ENCODE measurements around the gene EPRS1.
A peak's percentile ranks its signal among the peaks of the same experiment; 100 is the strongest.
"Not testable (repeated sequence)": the region's sequence is repeated elsewhere in the genome, so short reads cannot be mapped to it uniquely, and the experiment has no call there.

EPRS1 gene

DNA sequence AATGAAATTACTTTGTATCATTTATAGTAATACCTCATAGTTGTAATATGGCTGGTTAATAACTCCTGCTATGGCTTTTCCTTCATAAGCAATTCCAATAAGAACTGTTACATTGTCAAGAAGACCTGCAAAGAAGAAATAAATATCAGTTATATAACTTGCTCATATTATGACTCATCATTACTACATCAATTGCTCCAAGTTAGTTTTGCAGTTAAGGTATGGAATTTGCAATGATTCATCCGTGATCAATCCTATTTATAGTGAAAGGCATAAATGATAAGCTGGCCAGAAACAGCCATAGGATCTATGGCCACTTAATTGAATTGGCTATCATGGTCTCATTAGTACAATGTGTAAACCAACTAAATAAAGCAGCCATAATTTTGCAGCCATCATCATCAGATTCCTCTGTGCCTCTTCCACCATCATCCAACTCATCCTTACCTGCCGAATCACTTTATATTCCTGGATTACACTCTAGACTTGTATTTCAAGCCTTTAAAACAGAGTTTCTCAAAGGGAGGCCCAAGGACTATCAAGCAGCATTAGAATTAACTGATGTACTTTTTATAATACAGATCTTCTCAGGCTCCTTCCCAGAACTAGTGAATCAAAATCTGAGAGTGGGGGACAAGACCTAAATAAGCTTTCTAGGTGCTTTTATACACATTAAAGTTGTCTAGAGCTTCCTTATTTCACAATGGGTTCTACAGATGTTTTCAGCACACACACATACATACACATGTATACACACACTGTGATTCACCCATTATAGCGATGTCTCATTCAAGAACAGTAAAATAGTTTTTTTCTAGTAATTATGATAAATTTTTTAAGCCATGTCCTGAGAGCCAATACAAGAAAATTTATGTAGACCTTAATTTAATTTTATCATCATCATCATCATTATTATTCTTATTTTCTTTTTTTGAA, 21.2 kb upstream of the EPRS1 start:
- H3K9ac ChIP-seq (ENCODE audit: low read length), result no peak overlapping the region

DNA sequence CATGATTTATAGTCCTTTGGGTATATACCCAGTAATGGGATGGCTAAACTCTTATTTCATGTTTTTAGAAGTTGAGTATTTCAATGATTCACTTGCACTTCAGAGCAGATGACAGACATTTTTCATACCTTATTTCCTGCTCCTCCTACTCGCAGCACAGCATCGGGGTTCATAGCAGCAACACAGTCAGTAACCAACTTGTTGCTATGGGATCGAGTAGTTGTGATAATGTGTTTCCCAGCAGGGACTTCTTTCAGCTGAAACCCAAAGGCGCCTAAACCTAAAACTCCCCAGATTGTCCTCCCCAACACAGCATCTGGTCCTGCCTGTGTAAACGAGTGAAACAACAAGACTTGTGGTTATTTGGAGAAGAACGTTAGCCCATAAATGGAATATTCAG, 16.3 kb upstream of the EPRS1 start:
- no peak overlapping the region for H3K4me3 ChIP-seq (ENCODE audit: low read length)
- H3K27me3 ChIP-seq (replicated peaks; ENCODE audit: control insufficient read depth, insufficient read depth, low read length), result no peaks in the 10 kb centered on the region
- H3K36me3 ChIP-seq (ENCODE audit: control insufficient read depth, insufficient read depth, low read length, severe bottlenecking), result peaks cover 77% of the 10 kb centered on the region
- H3K9ac ChIP-seq (ENCODE audit: low read length), result no peak overlapping the region
- no peaks in the 10 kb centered on the region for H3K9me3 ChIP-seq (ENCODE audit: control insufficient read depth, low read length)
- no peak for DNase-seq (ENCODE audit: low read depth)
- peaks cover 6% of the 10 kb centered on the region for H3K4me1 ChIP-seq (ENCODE audit: control insufficient read depth, insufficient read depth, low read length)

More for the DNA sequence above, 21.2 kb upstream of the EPRS1 start:
- no peak for DNase-seq (ENCODE audit: low read depth)
- H3K9me3 ChIP-seq (ENCODE audit: control insufficient read depth, low read length), result no peaks in the 10 kb centered on the region
- peaks cover 74% of the 10 kb centered on the region for H3K36me3 ChIP-seq (ENCODE audit: control insufficient read depth, insufficient read depth, low read length, severe bottlenecking)
- no peaks in the 10 kb centered on the region for H3K27me3 ChIP-seq (replicated peaks; ENCODE audit: control insufficient read depth, insufficient read depth, low read length)
- no peaks in the 10 kb centered on the region for H3K4me1 ChIP-seq (ENCODE audit: control insufficient read depth, insufficient read depth, low read length)
- H3K4me3 ChIP-seq (ENCODE audit: low read length), result no peak overlapping the region

DNA sequence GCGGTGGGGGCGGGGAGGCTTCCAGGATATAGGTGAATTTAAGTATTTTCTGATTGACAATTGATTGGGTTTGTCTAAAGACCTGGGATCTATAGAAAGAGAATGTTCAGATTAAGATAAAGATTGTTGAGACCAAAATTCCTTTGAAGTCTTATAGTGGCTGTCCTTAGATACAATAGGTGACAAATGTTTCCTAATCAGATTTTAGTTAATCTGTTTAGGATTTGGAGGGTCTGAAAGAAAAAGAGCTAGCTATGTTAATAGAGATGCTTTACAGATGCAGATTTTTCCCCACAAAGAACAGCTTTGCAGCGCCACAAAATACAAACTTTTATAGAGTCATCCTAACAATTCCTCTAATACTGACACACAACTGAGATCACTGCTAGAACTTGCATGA, 14.6 kb upstream of the EPRS1 start:
- H3K4me3 ChIP-seq (ENCODE audit: low read length), result no peak overlapping the region
- H3K9ac ChIP-seq (ENCODE audit: low read length), result no peak overlapping the region
- peaks cover 6% of the 10 kb centered on the region for H3K4me1 ChIP-seq (ENCODE audit: control insufficient read depth, insufficient read depth, low read length)
- DNase-seq (ENCODE audit: low read depth), result no peak
- H3K9me3 ChIP-seq (ENCODE audit: control insufficient read depth, low read length), result no peaks in the 10 kb centered on the region
- H3K36me3 ChIP-seq (ENCODE audit: control insufficient read depth, insufficient read depth, low read length, severe bottlenecking), result peaks cover 66% of the 10 kb centered on the region
- H3K27me3 ChIP-seq (replicated peaks; ENCODE audit: control insufficient read depth, insufficient read depth, low read length), result no peaks in the 10 kb centered on the region

DNA sequence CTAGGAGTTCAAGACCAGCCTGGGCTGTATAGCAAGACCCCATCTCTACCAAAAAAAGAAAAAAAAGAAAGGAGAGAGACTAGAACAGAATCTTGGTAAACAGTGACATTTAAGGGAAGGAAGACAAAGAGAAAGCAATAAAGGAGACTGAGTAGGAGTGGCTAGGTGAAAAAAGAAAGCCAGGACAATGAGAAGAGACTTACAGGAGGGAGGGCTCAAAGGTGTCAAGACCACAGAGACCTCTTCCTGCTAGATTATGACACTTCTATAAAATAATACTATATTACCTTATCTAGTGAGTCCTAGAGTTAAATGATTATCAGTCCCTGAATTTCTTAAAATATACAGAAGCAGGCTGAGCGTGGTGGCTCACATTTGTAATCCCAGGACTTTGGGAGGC, 10.1 kb upstream of the EPRS1 start:
- no peak overlapping the region for H3K4me3 ChIP-seq (ENCODE audit: low read length)
- no peak for DNase-seq (ENCODE audit: low read depth)
- no peaks in the 10 kb centered on the region for H3K27me3 ChIP-seq (replicated peaks; ENCODE audit: control insufficient read depth, insufficient read depth, low read length)
- H3K9ac ChIP-seq (ENCODE audit: low read length), result no peak overlapping the region
- peaks cover 6% of the 10 kb centered on the region for H3K4me1 ChIP-seq (ENCODE audit: control insufficient read depth, insufficient read depth, low read length)
- H3K36me3 ChIP-seq (ENCODE audit: control insufficient read depth, insufficient read depth, low read length, severe bottlenecking), result peaks cover 30% of the 10 kb centered on the region
- no peaks in the 10 kb centered on the region for H3K9me3 ChIP-seq (ENCODE audit: control insufficient read depth, low read length)

DNA sequence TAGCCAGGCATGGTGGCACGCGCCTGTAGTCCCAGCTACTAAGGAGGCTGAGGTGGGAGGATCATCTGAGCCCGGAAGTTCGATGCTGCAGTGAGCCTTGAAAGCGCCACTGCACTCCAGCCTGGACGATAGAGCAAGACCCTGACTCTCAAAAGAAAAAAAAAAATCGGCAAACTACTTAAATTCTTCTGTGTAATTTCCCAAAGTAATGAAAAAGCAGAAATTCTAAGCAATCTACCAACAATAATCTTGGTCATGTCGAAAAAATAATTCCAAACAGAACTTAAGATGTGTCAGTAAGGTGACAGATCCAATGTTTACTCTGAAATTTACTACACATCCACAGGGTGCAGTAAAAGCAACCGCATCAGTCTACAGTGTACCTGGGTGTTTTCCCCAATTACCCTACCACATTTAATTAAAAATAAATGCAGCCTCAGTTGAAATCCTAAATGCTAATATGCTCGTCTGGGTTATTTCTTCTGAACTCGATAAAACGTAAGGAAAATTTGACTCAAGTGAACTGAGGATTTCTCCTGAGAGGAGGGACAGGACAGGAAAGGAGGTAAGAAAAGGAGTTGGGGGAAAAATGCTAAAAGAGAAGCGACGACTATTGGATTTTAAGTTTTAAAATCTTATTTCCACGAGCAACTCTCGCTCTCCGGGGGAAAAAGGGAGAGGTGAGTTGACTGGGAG, 801 bp downstream of the EPRS1 start:
- Histone ChIP-seq H3K9ac (ENCODE audit: low read length) (peak overlapping the region; percentile 91), H3K4me3 (ENCODE audit: low read length) (peak overlapping the region; percentile 94), H3K9me3 (ENCODE audit: control insufficient read depth, low read length) (no peaks in the 10 kb centered on the region), H3K27me3 (replicated peaks; ENCODE audit: control insufficient read depth, insufficient read depth, low read length) (no peaks in the 10 kb centered on the region), H3K36me3 (ENCODE audit: control insufficient read depth, insufficient read depth, low read length, severe bottlenecking) (peaks cover 8% of the 10 kb centered on the region), H3K4me1 (ENCODE audit: control insufficient read depth, insufficient read depth, low read length) (peaks cover 15% of the 10 kb centered on the region)
- no peak for DNase-seq (ENCODE audit: low read depth)

DNA sequence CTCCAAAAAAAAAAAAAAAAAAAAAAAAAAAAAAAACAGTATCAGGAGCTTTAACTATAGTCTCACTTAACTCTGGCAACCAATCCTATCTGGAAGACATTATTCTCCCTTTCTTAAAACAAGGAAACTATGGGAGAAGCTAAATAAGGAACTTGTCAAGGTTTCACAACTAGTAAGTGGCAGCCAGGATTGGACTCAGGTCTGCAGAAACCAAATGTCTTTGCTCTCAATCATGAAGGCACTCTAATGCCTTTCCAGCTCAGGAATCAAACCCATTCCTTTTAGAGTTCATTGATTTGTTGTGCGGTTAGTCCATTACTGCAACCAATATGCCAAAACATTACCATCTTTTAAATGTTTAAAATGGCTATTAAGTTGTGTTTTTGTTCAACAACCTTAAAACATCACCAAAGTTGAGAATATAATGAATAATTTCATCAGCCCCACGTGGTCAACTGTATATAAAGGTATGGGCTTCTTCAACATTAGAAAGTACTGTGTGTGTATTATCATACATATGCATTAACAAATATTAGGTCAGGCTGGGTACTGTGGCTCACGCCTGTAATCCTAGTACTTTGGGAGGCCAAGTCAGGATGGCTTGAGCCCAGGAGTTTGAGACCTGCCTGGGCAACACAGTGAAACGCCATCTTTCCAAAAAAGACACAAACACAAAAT, 1.5 kb downstream of the EPRS1 start:
- DNase-seq (ENCODE audit: low read depth), result peak; percentile 22
- no peaks in the 10 kb centered on the region for H3K27me3 ChIP-seq (replicated peaks; ENCODE audit: control insufficient read depth, insufficient read depth, low read length)
- H3K4me3 ChIP-seq (ENCODE audit: low read length), result peak overlapping the region; percentile 94
- H3K4me1 ChIP-seq (ENCODE audit: control insufficient read depth, insufficient read depth, low read length), result peaks cover 15% of the 10 kb centered on the region
- H3K9ac ChIP-seq (ENCODE audit: low read length), result peak overlapping the region; percentile 91
- H3K9me3 ChIP-seq (ENCODE audit: control insufficient read depth, low read length), result no peaks in the 10 kb centered on the region
- H3K36me3 ChIP-seq (ENCODE audit: control insufficient read depth, insufficient read depth, low read length, severe bottlenecking), result peaks cover 14% of the 10 kb centered on the region

DNA sequence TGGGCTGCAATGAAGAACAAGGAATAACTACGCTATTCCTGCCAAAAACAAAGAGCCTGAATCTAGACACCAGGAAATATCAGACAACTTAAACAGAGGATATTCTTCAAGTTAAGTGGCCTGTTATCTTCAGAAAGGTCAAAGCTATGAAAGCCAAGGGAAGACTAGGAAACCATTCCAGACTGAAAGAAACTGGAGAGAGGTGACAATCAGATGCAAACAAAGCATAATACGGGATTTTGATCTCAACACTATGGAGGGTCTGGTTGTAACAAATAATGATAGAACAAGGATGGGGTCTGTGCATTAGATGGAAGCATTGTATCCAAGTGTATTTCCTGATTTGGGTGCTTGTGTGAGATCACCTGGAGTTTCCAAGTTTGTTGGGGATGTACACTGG, 2.7 kb downstream of the EPRS1 start:
- peak overlapping the region; percentile 20 for H3K4me3 ChIP-seq (ENCODE audit: low read length)
- no peak overlapping the region for H3K9ac ChIP-seq (ENCODE audit: low read length)
- DNase-seq (ENCODE audit: low read depth), result no peak
- no peaks in the 10 kb centered on the region for H3K9me3 ChIP-seq (ENCODE audit: control insufficient read depth, low read length)
- H3K36me3 ChIP-seq (ENCODE audit: control insufficient read depth, insufficient read depth, low read length, severe bottlenecking), result peaks cover 26% of the 10 kb centered on the region
- H3K27me3 ChIP-seq (replicated peaks; ENCODE audit: control insufficient read depth, insufficient read depth, low read length), result no peaks in the 10 kb centered on the region
- peaks cover 15% of the 10 kb centered on the region for H3K4me1 ChIP-seq (ENCODE audit: control insufficient read depth, insufficient read depth, low read length)

DNA sequence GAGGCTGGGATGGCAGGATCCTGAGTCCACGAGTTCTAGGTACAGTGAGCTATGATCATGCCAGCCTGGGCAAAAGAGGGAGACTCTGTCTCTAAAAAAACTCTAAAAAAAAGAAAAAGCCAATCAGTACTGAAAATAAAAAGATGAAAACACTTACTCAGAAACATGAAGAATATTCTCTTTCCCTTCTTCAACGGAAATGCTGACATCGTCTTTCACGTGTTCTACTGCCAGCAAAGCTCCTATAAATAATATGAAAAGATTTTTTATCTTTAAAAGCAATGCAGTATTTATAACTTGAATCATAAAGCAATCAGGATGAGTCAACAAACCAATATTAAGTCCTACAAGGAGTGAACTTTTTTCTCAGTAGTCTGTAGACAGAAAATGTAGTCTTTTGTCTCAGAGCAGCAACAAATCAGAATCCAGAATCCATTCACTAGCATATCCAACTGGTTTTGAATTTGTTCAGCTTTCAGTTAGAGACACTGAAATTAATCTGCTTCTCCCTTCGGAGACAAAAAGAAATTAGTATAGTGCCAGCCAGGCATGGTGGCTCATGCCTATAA, 6.2 kb downstream of the EPRS1 start:
- peaks cover 34% of the 10 kb centered on the region for H3K36me3 ChIP-seq (ENCODE audit: control insufficient read depth, insufficient read depth, low read length, severe bottlenecking)
- H3K9ac ChIP-seq (ENCODE audit: low read length), result no peak overlapping the region
- peaks cover 12% of the 10 kb centered on the region for H3K4me1 ChIP-seq (ENCODE audit: control insufficient read depth, insufficient read depth, low read length)
- no peak for DNase-seq (ENCODE audit: low read depth)
- H3K9me3 ChIP-seq (ENCODE audit: control insufficient read depth, low read length), result no peaks in the 10 kb centered on the region
- no peak overlapping the region for H3K4me3 ChIP-seq (ENCODE audit: low read length)
- no peaks in the 10 kb centered on the region for H3K27me3 ChIP-seq (replicated peaks; ENCODE audit: control insufficient read depth, insufficient read depth, low read length)

DNA sequence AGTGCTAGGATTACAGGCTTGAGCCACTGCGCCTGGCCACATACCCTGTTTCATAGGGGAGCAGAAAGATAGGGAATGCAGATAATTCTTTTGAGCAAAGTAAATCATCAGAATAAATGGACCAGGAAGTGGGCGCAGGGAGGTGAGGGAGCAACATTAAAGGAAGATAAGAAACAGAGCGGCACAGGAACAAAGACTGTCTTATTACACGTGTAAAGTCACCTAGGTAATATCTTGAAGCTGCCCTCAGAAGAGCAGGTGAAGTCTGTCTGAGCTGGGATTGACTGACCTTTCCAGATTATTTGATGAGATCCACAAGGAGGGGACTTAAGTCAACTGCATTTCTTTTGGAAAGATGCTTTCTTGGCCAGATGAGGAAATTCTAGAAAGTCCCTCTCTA, 7.7 kb downstream of the EPRS1 start:
- Histone ChIP-seq H3K9ac (ENCODE audit: low read length) (no peak overlapping the region), H3K4me3 (ENCODE audit: low read length) (no peak overlapping the region), H3K4me1 (ENCODE audit: control insufficient read depth, insufficient read depth, low read length) (peaks cover 3% of the 10 kb centered on the region), H3K36me3 (ENCODE audit: control insufficient read depth, insufficient read depth, low read length, severe bottlenecking) (peaks cover 48% of the 10 kb centered on the region), H3K9me3 (ENCODE audit: control insufficient read depth, low read length) (no peaks in the 10 kb centered on the region), H3K27me3 (replicated peaks; ENCODE audit: control insufficient read depth, insufficient read depth, low read length) (no peaks in the 10 kb centered on the region)
- no peak for DNase-seq (ENCODE audit: low read depth)

DNA sequence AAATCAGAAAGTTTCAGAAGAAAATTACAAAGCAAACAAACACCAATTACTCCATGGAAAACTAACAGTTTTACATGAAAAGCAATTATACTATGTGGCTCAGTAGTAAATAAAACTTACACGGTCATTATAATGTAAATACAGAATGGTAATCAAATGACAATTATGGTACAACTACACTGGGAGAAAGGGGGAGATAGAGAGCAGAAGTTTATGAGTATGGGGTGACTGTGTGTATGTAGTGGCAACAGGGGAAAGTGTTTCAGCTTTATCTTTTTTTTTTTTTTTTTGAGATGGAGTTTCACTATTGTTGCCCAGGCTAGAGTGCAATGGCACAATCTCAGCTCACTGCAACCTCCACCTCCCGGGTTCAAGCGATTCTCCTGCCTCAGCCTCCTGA, 8.5 kb downstream of the EPRS1 start:
- H3K27me3 ChIP-seq (replicated peaks; ENCODE audit: control insufficient read depth, insufficient read depth, low read length); H3K4me1 ChIP-seq (ENCODE audit: control insufficient read depth, insufficient read depth, low read length); H3K4me3 ChIP-seq (ENCODE audit: low read length); H3K9me3 ChIP-seq (ENCODE audit: control insufficient read depth, low read length); H3K9ac ChIP-seq (ENCODE audit: low read length); DNase-seq (ENCODE audit: low read depth): not testable (repeated sequence)
- peaks cover 56% of the 10 kb centered on the region for H3K36me3 ChIP-seq (ENCODE audit: control insufficient read depth, insufficient read depth, low read length, severe bottlenecking)

DNA sequence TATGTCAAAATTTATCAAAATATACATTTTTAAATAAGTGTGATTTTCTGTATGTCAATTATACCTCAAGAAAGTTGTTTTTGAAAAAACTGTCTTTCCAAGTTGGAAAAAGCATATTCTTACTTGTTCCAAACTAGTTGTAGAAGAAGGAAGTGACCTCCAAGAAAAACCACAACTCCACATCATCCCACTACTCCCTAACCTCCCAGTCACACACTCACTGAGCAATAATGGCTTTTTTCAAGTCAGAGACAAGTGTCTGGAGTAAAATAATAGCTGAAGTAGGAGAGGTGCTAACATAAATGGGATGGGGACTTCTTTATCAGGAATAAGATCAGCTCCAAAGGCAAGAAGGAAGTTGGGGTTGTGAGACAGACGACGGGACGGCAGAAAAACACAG, 13.4 kb downstream of the EPRS1 start:
- Histone ChIP-seq H3K36me3 (ENCODE audit: control insufficient read depth, insufficient read depth, low read length, severe bottlenecking) (peaks cover 73% of the 10 kb centered on the region), H3K4me1 (ENCODE audit: control insufficient read depth, insufficient read depth, low read length) (no peaks in the 10 kb centered on the region), H3K9ac (ENCODE audit: low read length) (no peak overlapping the region), H3K27me3 (replicated peaks; ENCODE audit: control insufficient read depth, insufficient read depth, low read length) (no peaks in the 10 kb centered on the region), H3K9me3 (ENCODE audit: control insufficient read depth, low read length) (no peaks in the 10 kb centered on the region), H3K4me3 (ENCODE audit: low read length) (no peak overlapping the region)
- no peak for DNase-seq (ENCODE audit: low read depth)
